HG03575 (cell line): ENCODE results near the gene SF3B5.
"Not testable (repeated sequence)": the region's sequence is repeated elsewhere in the genome, so short reads cannot be mapped to it uniquely, and the experiment has no call there.

Experiments used
- ATAC-seq: cut with Tn5 transposase; IDR thresholded peaks from one replicate; pipeline ENCODE4 v1.9.1; 2021; ENCODE audit not compliant: unreplicated experiment, insufficient number of reproducible peaks, low FRiP score; ENCODE audit errors: extremely low read depth

The SF3B5 gene

GRCh38 chr6:144095134-144096002 lies at the start of gene SF3B5:
Gene SF3B5 (minus strand): TSS chr6:144095573. CDS start chr6:144095497, 76 bp downstream.
- ATAC-seq = peak; percentile 82

GRCh38 chr6:144144996-144145395 lies 49.6 kb upstream of the SF3B5 start:
- no peak for ATAC-seq

- no peak for ATAC-seq
Observed at GRCh38 chr6:144143878-144144277, 48.5 kb upstream of the SF3B5 start.

DNA sequence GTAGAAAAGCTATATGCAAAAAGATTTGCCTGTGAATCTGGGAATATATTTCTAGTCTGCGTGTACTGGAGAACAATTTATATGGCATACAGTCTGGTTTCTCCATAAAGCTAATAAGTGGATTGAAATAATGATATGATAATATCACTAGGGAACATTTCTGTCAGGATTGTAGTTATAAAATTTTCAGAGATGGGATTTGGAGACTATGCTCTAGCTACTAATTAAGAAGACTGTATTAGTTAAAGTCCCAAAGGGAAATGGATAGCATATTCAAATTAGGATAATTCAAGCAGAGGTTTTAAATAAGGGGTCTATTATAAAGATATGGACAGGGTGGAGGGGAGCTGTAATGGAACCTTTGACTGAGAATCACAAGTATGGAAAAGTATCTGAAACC lies 47.7 kb upstream of the SF3B5 start:
- no peak for ATAC-seq

DNA sequence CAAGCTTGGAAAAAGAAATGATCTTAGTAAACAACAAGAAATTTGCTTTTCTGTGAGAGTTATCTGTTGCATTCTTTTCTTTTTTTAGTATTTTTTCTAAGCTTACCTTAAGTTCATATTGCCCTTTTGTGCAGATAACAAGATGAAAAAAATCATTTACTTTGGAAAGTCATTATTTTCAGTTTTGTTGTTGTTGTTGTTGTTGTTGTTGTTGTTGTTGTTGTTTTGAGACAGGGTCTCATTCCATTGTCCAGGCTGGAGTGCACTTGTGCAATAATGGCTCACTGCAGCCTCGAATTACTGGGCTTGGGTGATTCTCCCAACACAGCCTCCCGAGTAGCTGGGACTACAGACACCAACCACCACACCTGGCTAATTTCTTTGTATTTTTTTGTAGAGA lies 46.1 kb upstream of the SF3B5 start:
- ATAC-seq = no peak

DNA sequence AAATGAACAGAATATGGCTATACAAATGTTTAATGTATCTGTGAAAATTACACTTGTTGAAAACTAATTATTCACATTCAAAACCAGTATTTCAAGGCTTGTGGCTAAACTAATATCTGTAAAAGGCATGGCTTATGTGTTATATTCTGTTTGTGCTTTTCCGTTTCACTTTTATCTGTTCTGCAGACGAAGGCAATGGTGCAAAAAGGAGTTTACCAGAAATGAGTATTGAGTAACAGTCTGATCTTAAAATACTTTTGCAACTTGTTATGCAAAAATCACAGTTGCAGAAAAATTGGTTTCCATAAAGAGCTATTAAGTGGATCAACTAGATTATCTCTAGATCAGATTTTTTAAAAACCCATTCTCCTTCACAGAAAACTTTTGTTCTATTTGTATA lies 45.5 kb upstream of the SF3B5 start:
- peak; percentile 85 for ATAC-seq

DNA sequence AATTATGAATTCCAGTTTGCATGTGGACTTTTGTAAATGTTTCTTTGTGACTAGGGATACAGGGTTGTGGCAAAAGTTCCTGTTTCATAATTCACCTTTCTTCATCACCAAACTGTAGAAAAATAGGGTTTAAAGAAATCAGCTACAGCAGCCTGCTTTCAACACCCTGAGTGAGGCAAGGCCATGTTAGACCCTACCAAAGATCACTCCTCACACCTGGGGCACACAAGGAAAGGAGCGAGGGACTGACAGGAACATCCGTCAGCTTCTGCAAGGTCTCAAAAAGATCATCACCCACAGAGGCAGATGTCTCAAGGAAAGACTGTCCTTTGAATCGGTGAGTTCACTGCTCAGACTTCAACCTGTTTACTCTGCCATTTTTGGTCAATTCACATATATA lies 44.4 kb upstream of the SF3B5 start:
- ATAC-seq = no peak

GRCh38 chr6:144138542-144138941 lies 43.2 kb upstream of the SF3B5 start:
- no peak for ATAC-seq

DNA sequence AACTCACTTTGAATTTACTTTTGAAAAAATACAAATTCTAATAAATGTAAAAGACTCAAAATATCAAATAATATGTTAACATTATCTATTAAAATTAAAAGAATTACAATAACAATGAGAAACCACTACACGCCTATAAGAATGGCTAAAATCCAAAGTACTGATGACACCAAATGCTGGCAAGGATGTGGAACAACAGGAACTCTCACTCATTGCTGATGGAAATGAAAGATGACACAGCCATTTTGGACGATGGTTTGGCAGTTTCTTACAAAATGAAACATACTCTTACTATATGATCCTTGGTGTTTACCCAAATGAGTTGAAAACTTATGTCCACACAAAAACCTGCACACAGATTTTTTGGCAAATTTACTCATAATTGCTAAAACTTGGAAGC lies 39.4 kb upstream of the SF3B5 start:
- ATAC-seq = no peak

DNA sequence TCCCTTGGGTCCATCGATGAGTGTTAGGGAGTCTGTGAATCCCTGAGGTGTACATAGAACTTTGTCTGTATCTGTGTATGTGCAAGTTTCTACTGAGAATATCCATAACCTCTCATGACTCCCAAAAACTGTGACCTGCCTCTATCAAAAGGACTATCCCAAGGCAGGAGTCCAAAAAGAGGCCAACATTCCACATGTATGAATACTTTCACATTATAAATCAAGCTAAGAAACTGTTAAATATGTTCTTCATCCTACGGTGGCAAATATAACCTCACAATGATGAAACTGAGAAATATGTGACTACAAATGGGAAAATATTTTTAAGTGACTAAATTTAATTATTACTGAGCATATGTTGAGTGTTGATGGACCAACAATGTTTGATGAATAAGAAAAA lies 38.8 kb upstream of the SF3B5 start:
- no peak for ATAC-seq

- ATAC-seq = no peak
Observed at GRCh38 chr6:144133225-144133821, 38.0 kb upstream of the SF3B5 start.

- ATAC-seq = not testable (repeated sequence)
Observed at GRCh38 chr6:144132167-144132690, 36.9 kb upstream of the SF3B5 start.

DNA sequence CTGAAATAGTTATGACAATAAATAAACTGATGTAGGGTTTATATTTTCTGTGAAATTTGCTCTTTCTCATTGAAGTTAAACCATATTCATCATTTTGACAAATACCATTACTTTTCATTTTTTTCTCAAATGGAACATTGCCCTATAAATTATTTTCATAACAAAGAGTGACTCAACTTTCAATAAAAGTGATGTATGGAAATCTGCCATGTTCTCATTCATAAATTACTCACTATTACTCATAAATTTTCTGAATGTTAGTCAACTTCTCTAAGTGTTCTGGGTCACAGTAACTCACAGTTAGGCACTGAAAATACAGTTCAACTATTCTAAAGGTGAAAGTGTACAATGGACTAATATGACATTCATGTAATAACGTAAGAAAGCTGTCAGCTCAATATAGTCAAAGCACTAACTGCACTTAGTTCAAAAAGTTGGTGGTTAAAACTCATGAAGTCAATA lies 35.9 kb upstream of the SF3B5 start:
- no peak for ATAC-seq

DNA sequence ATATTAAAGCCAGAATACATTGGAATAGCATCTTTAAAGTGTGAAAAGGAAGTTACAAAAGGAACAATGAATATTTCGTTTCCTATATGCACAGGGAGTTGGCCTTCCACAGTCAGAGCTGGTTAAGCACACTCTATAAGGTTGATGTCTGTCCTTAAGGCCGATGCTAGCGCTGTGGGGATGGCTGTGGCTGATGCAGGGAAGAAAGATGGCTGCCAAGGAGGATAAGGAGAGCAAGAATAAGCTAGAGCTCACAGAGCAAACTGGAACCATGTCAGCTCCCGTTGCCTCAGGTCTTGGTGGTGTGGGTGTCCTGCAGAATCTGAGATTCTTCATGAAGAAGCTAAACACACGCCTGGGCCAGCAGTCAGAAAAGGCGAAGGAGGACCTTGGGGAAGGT lies 34.1 kb upstream of the SF3B5 start:
- no peak for ATAC-seq

- no peak for ATAC-seq
Observed at GRCh38 chr6:144127097-144127496, 31.7 kb upstream of the SF3B5 start.

DNA sequence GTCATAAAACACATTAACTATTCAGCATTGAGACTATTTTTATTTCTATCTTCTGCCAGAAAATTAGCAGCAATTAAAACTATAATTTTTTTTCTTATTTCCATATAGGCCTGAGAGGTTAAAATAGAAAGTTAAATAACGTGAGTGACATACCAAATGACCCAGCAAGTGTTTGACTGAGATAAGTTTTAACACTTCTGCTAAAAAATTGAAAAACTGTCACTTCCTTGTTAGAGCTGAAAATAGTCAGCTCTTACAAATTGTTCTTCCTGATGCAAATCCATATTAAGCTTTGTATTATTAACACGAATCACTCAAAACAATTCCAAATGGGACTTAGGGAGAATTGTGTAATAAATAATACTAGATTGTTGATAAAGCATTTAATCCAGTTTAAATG lies 28.5 kb upstream of the SF3B5 start:
- no peak for ATAC-seq

GRCh38 chr6:144123421-144123820 lies 28.0 kb upstream of the SF3B5 start:
- ATAC-seq = no peak

DNA sequence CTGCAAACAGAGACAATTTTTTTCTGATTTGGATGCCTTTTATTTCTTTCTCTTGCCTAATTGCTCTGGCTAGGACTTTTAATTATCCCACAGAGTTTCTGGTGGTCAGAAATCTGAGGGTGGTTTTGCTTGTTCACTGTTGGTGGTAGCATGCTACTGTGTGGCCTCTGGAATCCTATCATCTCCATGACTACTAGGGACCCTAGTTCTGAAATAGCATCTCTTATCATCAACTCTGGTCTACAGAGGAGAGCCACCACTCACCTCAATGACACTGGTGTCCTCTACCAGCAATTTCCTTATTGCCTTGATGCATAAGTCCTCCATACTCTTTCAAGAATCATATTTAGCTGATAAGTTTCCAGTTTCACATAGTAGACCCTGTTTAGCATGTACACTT lies 27.5 kb upstream of the SF3B5 start:
- no peak for ATAC-seq

GRCh38 chr6:144119376-144119775 lies 24.0 kb upstream of the SF3B5 start:
- no peak for ATAC-seq

GRCh38 chr6:144115219-144115618 lies 19.8 kb upstream of the SF3B5 start:
- ATAC-seq = no peak
